Activated naive CD8-positive, alpha-beta T cell (primary cell): ENCODE data around the gene KMT2C.

Experiments
- H3K27ac Mint-ChIP-seq: one replicate; pipeline ENCODE4 v1.8.0; 2021; ENCODE audit warnings: mixed read lengths
- H3K27me3 Mint-ChIP-seq: one replicate; pipeline ENCODE4 v1.8.0; 2021; ENCODE audit warnings: mixed read lengths
- H3K36me3 Mint-ChIP-seq: one replicate; pipeline ENCODE4 v1.8.0; 2021; ENCODE audit warnings: mixed read lengths
- H3K4me1 Mint-ChIP-seq: one replicate; pipeline ENCODE4 v1.8.0; 2021; ENCODE audit warnings: low read depth, mixed read lengths
- H3K4me3 Mint-ChIP-seq: one replicate; pipeline ENCODE4 v1.8.0; 2021; ENCODE audit warnings: mild to moderate bottlenecking, mixed read lengths
- H3K9me3 Mint-ChIP-seq: one replicate; pipeline ENCODE4 v1.8.0; 2021; ENCODE audit warnings: low read depth, mixed read lengths

Gene KMT2C

GRCh38 chr7:152202056-152202455 is 233.7 kb downstream of the KMT2C start:
- H3K4me3 Mint-ChIP-seq, result no peak overlapping the region
- no peaks in the 10 kb centered on the region for H3K4me1 Mint-ChIP-seq
- H3K9me3 Mint-ChIP-seq, result no peaks in the 10 kb centered on the region
- peaks cover 9% of the 10 kb centered on the region for H3K36me3 Mint-ChIP-seq
- no peak overlapping the region for H3K27ac Mint-ChIP-seq
- no peaks in the 10 kb centered on the region for H3K27me3 Mint-ChIP-seq

GRCh38 chr7:152200395-152200794 is 235.4 kb downstream of the KMT2C start:
- H3K27ac Mint-ChIP-seq, result no peak overlapping the region

GRCh38 chr7:152196391-152196790 is 239.4 kb downstream of the KMT2C start:
- H3K27me3 Mint-ChIP-seq, result no peaks in the 10 kb centered on the region
- H3K4me1 Mint-ChIP-seq, result no peaks in the 10 kb centered on the region
- no peaks in the 10 kb centered on the region for H3K9me3 Mint-ChIP-seq
- no peak overlapping the region for H3K27ac Mint-ChIP-seq
- H3K4me3 Mint-ChIP-seq, result no peak overlapping the region
- peaks cover 18% of the 10 kb centered on the region for H3K36me3 Mint-ChIP-seq

More at GRCh38 chr7:152200395-152200794, 235.4 kb downstream of the KMT2C start:
- peaks cover 17% of the 10 kb centered on the region for H3K36me3 Mint-ChIP-seq
- no peaks in the 10 kb centered on the region for H3K4me1 Mint-ChIP-seq
- no peak overlapping the region for H3K4me3 Mint-ChIP-seq
- no peaks in the 10 kb centered on the region for H3K9me3 Mint-ChIP-seq
- no peaks in the 10 kb centered on the region for H3K27me3 Mint-ChIP-seq

- no peaks in the 10 kb centered on the region for H3K27me3 Mint-ChIP-seq
- H3K36me3 Mint-ChIP-seq, result peaks cover 16% of the 10 kb centered on the region
- H3K4me1 Mint-ChIP-seq, result no peaks in the 10 kb centered on the region
- no peak overlapping the region for H3K27ac Mint-ChIP-seq
- H3K9me3 Mint-ChIP-seq, result no peaks in the 10 kb centered on the region
- H3K4me3 Mint-ChIP-seq, result no peak overlapping the region
Observed at GRCh38 chr7:152193880-152194279, 241.9 kb downstream of the KMT2C start.

GRCh38 chr7:152189061-152189460 is 246.7 kb downstream of the KMT2C start:
- no peaks in the 10 kb centered on the region for H3K27me3 Mint-ChIP-seq
- H3K36me3 Mint-ChIP-seq, result peaks cover 4% of the 10 kb centered on the region
- no peaks in the 10 kb centered on the region for H3K4me1 Mint-ChIP-seq
- no peaks in the 10 kb centered on the region for H3K9me3 Mint-ChIP-seq
- no peak overlapping the region for H3K27ac Mint-ChIP-seq
- no peak overlapping the region for H3K4me3 Mint-ChIP-seq

GRCh38 chr7:152185558-152185957 is 250.2 kb downstream of the KMT2C start:
- no peaks in the 10 kb centered on the region for H3K9me3 Mint-ChIP-seq
- H3K36me3 Mint-ChIP-seq, result peaks cover 13% of the 10 kb centered on the region
- no peak overlapping the region for H3K27ac Mint-ChIP-seq
- no peak overlapping the region for H3K4me3 Mint-ChIP-seq
- H3K27me3 Mint-ChIP-seq, result no peaks in the 10 kb centered on the region
- H3K4me1 Mint-ChIP-seq, result no peaks in the 10 kb centered on the region

GRCh38 chr7:152180587-152180986 is 255.2 kb downstream of the KMT2C start:
- Mint-ChIP-seq H3K4me3 (no peak overlapping the region), H3K36me3 (peaks cover 27% of the 10 kb centered on the region), H3K4me1 (no peaks in the 10 kb centered on the region)

GRCh38 chr7:152180048-152180447 is 255.8 kb downstream of the KMT2C start:
- no peak overlapping the region for H3K27ac Mint-ChIP-seq
- no peaks in the 10 kb centered on the region for H3K4me1 Mint-ChIP-seq
- no peaks in the 10 kb centered on the region for H3K27me3 Mint-ChIP-seq
- H3K4me3 Mint-ChIP-seq, result no peak overlapping the region
- H3K9me3 Mint-ChIP-seq, result no peaks in the 10 kb centered on the region
- H3K36me3 Mint-ChIP-seq, result peaks cover 27% of the 10 kb centered on the region

More at GRCh38 chr7:152180587-152180986, 255.2 kb downstream of the KMT2C start:
- H3K9me3 Mint-ChIP-seq, result no peaks in the 10 kb centered on the region
- H3K27ac Mint-ChIP-seq, result no peak overlapping the region
- no peaks in the 10 kb centered on the region for H3K27me3 Mint-ChIP-seq

- peaks cover 30% of the 10 kb centered on the region for H3K36me3 Mint-ChIP-seq
- peak overlapping the region; percentile 16 for H3K27ac Mint-ChIP-seq
- no peak overlapping the region for H3K4me3 Mint-ChIP-seq
- no peaks in the 10 kb centered on the region for H3K4me1 Mint-ChIP-seq
- no peaks in the 10 kb centered on the region for H3K9me3 Mint-ChIP-seq
- H3K27me3 Mint-ChIP-seq, result no peaks in the 10 kb centered on the region
Observed at GRCh38 chr7:152178405-152179058, 257.3 kb downstream of the KMT2C start.

- H3K4me3 Mint-ChIP-seq, result no peak overlapping the region
- H3K9me3 Mint-ChIP-seq, result no peaks in the 10 kb centered on the region
- H3K27me3 Mint-ChIP-seq, result no peaks in the 10 kb centered on the region
- peak overlapping the region; percentile 16 for H3K27ac Mint-ChIP-seq
- H3K4me1 Mint-ChIP-seq, result no peaks in the 10 kb centered on the region
- H3K36me3 Mint-ChIP-seq, result peaks cover 31% of the 10 kb centered on the region
Observed at GRCh38 chr7:152177681-152178404, 258.0 kb downstream of the KMT2C start.

- Mint-ChIP-seq H3K27ac (no peak overlapping the region), H3K36me3 (peaks cover 28% of the 10 kb centered on the region)
Observed at GRCh38 chr7:152176797-152177196, 259.0 kb downstream of the KMT2C start.

GRCh38 chr7:152173372-152174070 is 262.3 kb downstream of the KMT2C start:
- Mint-ChIP-seq H3K4me3 (no peak overlapping the region), H3K9me3 (no peaks in the 10 kb centered on the region), H3K27ac (no peak overlapping the region), H3K36me3 (peaks cover 19% of the 10 kb centered on the region), H3K4me1 (no peaks in the 10 kb centered on the region), H3K27me3 (no peaks in the 10 kb centered on the region)

More at GRCh38 chr7:152176797-152177196, 259.0 kb downstream of the KMT2C start:
- Mint-ChIP-seq H3K4me3 (no peak overlapping the region), H3K9me3 (no peaks in the 10 kb centered on the region), H3K27me3 (no peaks in the 10 kb centered on the region), H3K4me1 (no peaks in the 10 kb centered on the region)

GRCh38 chr7:152162287-152162686 is 273.5 kb downstream of the KMT2C start:
- H3K9me3 Mint-ChIP-seq, result no peaks in the 10 kb centered on the region
- no peaks in the 10 kb centered on the region for H3K27me3 Mint-ChIP-seq
- no peak overlapping the region for H3K4me3 Mint-ChIP-seq
- peaks cover 15% of the 10 kb centered on the region for H3K4me1 Mint-ChIP-seq
- H3K27ac Mint-ChIP-seq, result no peak overlapping the region
- peaks cover 12% of the 10 kb centered on the region for H3K36me3 Mint-ChIP-seq

- H3K36me3 Mint-ChIP-seq, result peaks cover 12% of the 10 kb centered on the region
- no peak overlapping the region for H3K4me3 Mint-ChIP-seq
- H3K27me3 Mint-ChIP-seq, result no peaks in the 10 kb centered on the region
- peak overlapping the region; percentile 18 for H3K27ac Mint-ChIP-seq
- no peaks in the 10 kb centered on the region for H3K9me3 Mint-ChIP-seq
- H3K4me1 Mint-ChIP-seq, result peaks cover 15% of the 10 kb centered on the region
Observed at GRCh38 chr7:152161171-152161570, 274.6 kb downstream of the KMT2C start.
